NK-92 (cell line): ENCODE measurements around the gene WNT16.
"Not testable (repeated sequence)": the region's sequence is repeated elsewhere in the genome, so short reads cannot be mapped to it uniquely, and the experiment has no call there.

Experiments
- DNase-seq: peaks from one replicate; lab custom pipeline; 2025; ENCODE audit not compliant: unreplicated experiment; lab: John Stamatoyannopoulos, UW

The WNT16 gene

DNA sequence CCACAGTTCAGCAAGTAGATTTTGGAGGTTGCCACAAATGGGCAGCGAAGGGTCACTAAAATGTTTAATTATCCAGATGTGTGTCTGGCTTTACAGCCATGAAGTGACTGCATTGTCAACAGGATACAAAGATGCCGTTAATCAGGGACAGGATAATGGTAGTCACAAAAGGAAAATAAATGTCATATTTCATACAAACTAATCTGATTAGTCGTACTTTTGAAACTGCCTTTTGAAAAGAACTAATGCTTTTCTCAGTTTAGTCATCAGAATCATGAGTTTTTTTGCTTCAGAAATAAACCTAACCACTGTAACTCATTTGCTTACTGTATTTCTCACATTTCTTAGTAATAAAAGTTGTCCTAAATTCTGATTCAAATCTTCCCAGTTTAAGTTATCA lies 22.2 kb upstream of the WNT16 start:
- DNase-seq: no peak

DNA sequence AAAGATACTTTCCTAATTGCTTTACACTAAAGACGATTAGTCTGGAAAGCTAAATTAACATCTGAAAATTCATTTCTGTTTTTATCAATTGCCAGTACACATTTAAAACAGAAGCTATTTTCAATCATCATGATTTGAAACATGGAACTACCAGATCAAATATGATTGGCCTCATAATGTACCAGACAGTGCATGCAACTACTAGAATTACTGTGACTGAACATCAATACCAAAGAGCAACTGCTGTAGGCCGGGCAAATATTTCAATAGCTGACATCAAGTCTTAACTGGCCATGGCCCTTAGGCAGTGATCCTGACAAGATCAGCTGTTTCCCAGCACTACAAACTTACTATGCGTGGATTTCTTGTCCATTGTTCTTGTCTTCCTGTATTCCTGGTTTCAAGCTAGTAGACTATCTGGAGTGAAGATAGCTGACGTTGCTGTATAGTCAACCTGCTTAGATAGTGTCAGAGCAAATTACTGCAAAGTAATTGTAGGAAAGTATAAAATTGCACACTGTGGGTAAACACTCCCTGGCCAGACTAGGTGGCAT lies 21.7 kb upstream of the WNT16 start:
- DNase-seq: no peak

DNA sequence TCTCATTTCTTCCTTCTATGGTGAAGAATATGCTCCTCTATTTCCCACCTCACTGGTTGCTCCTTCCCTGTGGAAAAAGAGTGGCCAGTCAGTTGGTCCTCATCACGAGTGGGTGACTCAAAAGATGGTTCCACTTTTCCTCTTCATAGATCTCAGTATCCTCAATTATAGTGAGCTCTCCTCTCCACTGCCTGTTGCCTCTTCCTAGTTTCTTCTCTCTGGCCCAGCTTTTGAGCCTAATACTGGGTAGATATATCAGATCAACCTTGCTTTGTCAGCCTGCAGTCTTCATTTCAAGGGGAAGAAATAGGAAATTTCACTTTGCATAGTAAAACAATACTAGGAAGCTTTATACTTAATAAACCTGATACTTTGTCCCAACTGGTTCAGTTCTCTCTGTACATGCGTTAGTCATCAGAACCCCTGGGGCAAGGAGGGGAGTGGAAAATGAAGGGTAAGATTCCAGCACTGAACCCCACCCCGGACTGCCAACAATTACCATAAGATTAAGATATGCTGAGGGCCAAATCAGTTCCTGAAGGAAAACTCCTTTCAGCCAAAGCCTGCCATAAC lies 15.5 kb upstream of the WNT16 start:
- DNase-seq: no peak

DNA sequence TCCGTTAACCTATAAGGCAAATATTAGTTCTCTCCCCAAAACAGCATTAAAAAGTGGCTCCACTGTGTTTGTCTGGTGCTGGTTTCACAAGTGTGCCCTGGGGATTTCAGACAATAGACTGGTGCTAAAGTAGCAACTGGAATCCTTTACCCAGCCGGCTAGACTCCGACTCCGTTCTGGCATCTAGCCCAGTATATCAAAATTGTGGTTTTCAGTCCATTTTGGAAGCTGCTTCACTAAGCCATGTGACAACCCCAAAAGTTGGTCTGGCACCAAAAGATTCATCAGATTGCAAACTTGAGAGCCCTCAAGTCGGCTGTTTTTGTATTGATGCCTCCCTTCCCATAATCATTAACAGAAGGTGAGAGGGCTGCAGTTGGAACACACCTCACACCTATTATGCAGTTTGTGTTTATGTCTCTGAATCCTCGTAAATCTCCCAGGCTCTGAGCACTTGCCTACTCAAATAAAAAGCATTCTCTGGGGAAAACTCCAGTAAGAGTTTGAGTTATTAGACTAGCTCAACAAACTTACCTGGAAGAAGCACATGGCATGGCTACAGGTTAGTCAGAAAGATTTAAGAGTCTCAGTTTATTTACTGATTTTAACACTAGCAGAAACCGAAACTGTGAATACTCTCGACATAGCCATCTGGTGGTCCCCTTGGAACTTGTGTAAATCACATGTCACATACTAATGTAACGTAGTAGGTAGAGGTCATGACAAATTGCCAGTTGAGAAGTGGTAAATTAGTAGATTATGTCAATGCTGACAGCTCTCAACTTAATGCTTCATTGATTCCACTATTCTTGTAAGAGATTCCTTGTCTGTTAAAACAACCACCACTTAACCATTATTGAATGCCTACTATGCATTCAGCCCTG lies 14.8 kb upstream of the WNT16 start:
- no peak for DNase-seq

DNA sequence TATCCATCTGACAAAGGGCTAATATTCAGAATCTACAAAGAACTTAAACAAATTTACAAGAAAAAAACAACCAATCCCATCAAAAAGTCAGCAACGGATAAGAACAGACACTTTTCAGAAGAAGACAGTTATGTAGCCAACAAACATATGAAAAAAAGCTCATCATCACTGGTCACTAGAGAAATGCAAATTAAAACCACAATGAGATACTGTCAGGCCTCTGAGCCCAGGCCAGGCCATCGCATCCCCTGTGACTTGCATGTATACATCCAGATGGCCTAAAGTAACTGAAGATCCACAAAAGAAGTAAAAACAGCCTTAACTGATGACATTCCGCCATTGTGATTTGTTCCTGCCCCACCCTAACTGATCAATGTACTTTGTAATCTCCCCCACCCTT lies 13.6 kb upstream of the WNT16 start:
- not testable (repeated sequence) for DNase-seq

DNA sequence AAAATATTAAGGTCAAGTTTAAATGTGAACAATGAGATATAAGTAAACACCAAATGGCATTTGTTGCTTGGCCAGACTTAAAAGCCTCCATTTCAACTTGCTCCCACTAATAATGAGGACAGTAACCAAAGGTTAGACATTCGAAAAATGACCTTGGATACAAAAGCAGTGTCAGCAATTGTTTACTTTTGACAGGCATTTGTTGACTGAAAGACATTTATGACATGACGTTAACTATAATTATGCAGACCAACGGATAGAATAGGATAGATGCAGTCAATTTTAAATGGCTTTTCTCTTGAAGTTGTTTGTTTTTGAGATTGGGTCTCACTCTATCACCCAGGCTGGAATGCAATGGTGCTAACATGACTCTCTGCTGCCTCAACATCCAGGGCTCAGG lies 6.3 kb upstream of the WNT16 start:
- no peak for DNase-seq

DNA sequence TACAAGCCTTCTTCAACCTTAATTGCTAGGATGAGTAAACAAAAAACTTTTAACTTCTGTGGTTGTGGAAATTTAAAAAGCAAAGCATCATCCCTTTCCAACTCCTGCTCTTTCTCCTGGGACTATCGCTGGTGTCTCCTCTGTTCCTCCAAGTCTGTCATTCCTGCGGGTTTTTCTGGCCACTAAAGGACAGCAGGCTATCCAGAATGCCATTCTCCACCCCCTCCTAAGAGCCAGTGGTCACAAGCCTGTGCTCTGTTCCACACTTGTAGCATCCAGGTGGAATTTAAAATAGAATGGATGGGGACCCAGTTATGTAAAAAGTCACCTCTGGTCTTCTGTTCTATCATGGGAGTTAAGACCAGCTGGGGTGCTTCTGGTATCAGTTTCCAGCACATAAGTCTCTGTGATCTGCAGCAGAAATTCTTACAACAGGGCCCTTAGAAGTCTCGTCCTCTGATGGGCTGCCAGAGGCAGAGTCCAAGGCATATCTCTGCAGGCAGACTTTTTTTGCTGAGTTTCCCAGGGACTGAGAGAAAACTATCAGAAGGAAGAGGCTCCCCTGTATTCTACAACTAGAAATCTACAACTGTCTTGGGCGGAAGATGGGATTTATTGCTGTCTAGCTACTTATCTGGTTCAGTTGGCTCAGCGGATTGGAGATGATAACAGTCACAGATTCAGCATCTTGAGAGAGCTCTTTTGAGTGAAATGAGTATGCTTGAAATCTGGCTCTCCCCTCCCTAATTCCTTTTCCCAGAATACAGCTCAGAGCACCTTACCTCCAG lies 5.1 kb upstream of the WNT16 start:
- DNase-seq: no peak

DNA sequence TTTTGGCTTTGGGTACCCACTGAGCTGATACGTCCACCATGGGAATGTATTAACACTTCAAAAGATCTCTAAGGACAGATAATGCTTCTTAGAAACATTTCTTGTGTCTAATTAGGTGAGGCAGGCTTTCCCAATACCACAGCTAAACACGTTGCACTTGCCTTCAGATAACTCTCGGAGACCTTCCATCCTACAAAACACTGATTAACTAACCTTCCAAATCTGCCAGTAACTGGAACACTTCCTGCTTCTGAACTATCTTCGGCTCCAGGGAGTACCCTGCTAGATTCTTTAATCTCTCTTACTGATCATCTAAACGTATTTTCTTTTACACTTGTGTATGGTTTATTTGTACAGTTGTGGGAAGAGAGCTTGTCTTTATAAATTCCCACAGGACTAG lies 1.1 kb upstream of the WNT16 start:
- DNase-seq: no peak

DNA sequence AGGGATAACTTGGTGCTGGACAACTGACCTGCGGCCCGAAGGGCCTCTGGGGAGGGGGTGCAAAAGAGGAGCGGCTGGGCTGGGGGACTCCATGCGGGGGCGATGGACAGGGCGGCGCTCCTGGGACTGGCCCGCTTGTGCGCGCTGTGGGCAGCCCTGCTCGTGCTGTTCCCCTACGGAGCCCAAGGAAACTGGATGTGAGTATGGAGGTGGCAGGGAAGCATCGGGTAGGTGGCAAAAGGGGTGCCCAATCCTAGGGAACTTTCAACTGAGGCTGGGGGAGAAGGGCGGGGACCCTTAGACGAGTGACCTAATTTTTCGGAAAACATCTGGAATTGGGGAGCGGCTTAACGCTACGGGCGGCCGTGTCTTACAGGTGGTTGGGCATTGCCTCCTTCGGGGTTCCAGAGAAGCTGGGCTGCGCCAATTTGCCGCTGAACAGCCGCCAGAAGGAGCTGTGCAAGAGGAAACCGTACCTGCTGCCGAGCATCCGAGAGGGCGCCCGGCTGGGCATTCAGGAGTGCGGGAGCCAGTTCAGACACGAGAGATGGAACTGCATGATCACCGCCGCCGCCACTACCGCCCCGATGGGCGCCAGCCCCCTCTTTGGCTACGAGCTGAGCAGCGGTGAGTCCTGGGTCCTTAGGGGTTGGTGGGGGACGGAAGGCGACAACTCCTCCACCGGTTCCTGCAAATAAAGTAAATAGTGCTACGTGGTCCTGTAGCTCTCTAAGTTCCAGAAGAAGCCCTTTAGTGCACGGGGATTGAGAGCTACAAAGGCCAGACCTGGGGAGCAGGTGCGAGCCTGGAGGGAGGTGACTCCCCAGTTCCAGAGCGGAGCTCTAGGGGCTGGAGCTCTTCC lies 622 bp downstream of the WNT16 start:
- no peak for DNase-seq

DNA sequence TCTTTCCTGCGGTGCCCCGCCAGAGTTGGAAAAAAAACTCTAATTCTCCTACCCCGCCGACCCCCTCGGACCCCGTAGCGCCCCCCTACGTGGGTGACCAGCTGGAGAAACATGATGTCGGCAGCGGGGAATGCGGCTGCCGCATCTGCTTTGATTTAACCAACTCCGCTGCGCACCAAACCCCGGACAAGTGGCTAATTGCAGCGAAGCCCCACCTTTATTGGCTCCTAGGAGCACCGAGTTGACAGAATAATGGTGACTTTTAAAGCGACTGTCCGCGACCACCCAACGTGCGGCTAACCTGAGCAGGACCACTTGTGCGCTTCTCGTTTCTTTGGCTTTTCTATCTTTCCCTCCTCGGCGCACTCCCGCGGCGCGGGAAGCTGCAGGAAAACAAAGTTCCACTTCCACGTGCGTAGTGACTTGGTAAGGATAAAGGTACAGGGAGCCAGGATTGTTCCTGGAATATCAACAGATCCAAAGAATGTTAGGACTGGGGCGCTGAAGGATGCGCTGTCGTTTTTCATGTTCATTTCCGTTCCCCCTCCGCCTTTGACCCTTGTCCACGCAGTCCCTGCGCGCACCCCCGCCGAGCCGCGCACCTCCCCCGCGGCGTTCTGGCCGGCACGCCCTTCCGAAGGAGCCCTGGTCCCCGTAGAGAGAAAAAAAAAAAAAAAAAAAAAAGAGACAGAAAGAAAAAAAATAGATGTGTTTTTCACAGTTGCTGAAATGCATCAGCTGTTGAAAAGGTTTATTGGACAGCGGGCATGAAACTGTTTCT lies 1.4 kb downstream of the WNT16 start:
- DNase-seq: no peak

DNA sequence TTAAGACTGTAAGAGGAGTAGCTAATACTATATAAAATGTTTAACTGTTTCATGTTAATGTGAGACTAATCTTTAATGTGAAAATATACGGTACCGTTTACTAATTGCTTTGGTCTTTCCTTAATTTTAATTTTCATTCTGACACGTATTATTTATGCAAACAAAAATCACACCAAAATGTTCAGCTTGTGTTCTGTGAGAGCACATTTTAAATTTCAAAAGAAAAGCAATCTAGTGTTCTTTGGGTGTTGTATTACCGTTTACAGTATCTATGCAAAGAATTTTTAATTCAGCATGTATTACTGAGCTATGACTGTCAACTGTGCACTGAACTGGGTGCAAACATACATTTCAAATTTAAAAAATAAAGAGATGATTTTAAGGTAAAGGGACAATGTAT lies 2.2 kb downstream of the WNT16 start:
- DNase-seq: no peak

DNA sequence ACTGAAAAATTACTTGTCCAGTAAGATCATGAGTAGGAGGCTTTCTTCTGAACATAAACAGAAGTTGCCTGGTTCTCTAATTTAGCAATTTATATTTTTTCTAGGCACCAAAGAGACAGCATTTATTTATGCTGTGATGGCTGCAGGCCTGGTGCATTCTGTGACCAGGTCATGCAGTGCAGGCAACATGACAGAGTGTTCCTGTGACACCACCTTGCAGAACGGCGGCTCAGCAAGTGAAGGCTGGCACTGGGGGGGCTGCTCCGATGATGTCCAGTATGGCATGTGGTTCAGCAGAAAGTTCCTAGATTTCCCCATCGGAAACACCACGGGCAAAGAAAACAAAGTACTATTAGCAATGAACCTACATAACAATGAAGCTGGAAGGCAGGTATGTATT lies 2.8 kb downstream of the WNT16 start:
- no peak for DNase-seq

DNA sequence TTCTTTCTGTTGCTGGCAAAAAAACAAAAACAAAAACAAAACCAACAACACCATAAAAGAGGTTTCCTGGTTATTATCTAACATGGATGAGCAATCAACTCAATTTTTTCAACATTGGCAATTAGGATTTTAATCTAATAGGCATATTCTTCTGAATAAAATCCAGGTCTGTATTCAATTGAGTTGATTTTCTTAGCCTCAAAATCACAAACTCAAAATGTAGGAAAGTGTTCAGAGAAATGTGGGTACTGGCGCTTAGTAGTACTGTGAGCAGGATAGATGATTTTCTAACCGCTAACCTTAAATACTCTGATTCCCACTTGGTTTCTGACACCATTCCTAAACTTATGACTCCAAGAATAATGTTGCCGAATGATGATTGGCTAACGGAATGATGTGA lies 5.6 kb downstream of the WNT16 start:
- no peak for DNase-seq

DNA sequence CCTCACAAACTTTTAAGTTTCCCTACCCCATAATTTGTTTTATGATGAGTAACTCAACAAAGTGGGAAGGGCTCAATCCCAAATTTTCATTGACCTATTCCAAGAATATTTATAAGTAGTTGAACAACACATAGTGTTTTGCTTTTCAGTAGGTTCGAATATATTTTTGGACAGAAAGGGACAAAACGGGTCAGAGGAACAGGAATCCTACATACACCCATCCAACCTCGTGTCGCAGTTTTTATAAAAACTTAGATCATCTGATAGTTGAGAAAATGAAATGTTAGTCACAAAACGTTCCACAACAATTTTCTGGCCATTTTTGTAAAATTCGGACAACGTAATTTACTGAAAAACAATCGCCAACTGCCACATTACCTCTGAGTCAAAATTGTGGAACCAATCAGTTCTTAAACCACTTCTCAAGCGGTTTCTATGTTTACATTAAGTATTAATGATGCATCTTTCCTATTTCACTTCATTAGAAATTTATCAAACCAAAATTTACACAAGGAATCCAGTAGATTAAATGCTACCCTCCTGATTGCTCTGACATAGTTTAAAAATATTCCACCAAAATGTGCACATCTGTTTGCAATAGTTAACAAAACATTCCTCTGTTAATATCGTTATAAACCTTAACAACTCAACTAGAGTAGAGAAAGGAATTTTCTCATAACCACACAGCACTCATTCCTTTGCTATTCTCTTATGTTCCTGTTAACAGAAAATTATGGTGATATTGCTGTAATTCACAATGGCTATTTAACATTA lies 6.3 kb downstream of the WNT16 start:
- no peak for DNase-seq

DNA sequence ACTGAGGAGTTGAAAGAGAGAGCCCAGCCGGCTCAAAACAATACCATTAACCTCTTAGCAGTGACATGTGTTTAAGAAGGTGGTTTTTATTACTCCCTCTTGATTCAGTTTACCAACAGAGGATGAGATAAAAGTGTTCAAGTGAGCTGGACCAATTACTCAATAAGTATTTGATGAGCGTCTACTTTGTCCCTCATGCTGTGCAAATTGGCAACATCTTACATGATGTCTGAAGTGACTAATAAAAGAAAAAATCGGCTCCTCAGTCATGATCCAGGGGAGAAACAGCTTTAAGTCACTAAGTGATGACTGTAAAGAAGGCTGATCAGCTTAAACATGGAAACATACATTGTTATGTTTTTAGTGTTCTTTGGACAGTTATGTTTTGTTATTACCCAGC lies 7.8 kb downstream of the WNT16 start:
- DNase-seq: no peak

DNA sequence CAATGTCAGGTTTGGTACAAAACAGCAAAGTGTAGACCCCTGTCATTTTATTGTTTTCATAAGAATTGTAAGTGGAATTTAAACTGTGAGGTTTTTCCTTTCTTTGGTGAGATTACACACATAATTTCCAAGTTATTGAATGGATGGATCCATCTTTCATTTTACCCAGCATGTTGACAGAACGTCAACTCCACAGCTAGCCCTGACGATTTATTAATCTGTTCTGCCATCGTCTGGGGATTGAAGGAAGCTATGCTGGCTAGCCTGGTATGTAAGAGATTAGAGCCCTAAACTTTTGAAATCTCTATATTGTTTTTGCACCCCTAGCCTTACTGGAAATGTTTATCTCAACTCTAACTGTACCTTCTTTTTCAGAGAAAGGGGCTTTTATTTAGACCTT lies 8.6 kb downstream of the WNT16 start:
- no peak for DNase-seq

DNA sequence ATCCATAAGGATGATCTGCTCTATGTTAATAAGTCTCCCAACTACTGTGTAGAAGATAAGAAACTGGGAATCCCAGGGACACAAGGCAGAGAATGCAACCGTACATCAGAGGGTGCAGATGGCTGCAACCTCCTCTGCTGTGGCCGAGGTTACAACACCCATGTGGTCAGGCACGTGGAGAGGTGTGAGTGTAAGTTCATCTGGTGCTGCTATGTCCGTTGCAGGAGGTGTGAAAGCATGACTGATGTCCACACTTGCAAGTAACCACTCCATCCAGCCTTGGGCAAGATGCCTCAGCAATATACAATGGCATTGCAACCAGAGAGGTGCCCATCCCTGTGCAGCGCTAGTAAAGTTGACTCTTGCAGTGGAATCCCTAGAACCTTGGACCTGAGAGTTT lies 10.3 kb downstream of the WNT16 start:
- no peak for DNase-seq

DNA sequence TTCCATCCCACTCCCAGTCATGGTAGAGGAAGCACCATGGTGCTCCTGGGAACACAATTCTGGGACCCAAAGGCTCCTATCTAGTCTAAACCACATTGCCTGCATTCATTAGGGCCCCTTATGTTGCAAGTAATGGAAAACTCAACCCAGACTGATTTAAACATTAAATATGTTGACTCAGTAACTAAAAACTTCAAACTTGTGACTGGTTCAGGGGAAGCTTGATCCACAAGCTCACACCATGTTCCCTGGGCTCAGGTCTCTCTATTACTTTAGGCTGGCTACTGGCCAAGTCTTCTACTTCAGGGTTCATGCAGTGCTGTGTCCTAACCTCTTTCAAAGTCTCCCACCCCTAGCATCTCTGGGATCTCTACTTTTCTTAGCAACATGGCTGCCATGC lies 13.1 kb downstream of the WNT16 start:
- DNase-seq: no peak

DNA sequence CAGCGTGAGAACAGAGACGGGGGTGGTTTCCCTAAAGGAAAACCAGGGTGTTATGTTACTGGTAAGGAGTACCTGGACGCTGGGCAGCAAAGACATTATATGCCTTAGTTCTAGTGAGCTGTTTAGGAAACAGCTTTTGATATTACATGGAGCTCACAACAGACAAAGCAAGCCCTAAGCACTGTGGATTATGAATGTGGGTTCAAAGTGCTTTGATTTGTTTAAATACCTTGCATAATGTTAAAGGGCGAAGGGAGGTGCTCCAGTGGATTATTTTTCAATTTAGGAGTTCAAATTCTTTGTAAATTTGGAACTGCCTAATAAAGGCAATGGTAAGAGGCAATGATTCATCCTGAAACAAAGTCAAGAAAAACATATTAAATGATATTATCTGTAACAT lies 13.8 kb downstream of the WNT16 start:
- DNase-seq: no peak
